ENCODE measurements around the gene PRPS1.
A peak's percentile ranks its signal among the peaks of the same experiment; 100 is the strongest.
"Not testable (repeated sequence)": the region's sequence is repeated elsewhere in the genome, so short reads cannot be mapped to it uniquely, and the experiment has no call there.

PRPS1 gene

GRCh38 chrX:107675823-107676555, 47.7 kb downstream of the PRPS1 start:
- no peak for DNase-seq

- peak; percentile 39 for DNase-seq
Observed at GRCh38 chrX:107676559-107677378, 48.5 kb downstream of the PRPS1 start.

GRCh38 chrX:107677501-107677901, 49.2 kb downstream of the PRPS1 start:
- DNase-seq, result no peak

GRCh38 chrX:107677909-107678308, 49.6 kb downstream of the PRPS1 start:
- DNase-seq, result no peak

GRCh38 chrX:107678957-107679740, 50.8 kb downstream of the PRPS1 start:
- DNase-seq, result no peak

GRCh38 chrX:107682256-107682655, 53.9 kb downstream of the PRPS1 start:
- DNase-seq, result no peak

GRCh38 chrX:107683124-107683895, 55.0 kb downstream of the PRPS1 start:
- DNase-seq, result no peak

GRCh38 chrX:107683931-107684330, 55.6 kb downstream of the PRPS1 start:
- no peak for DNase-seq

GRCh38 chrX:107684956-107685385, 56.7 kb downstream of the PRPS1 start:
- no peak for DNase-seq

- DNase-seq, result not testable (repeated sequence)
Observed at GRCh38 chrX:107685586-107685985, 57.3 kb downstream of the PRPS1 start.

- no peak for DNase-seq
Observed at GRCh38 chrX:107686026-107686425, 57.7 kb downstream of the PRPS1 start.

GRCh38 chrX:107686792-107687191, 58.5 kb downstream of the PRPS1 start:
- no peak for DNase-seq

GRCh38 chrX:107687445-107687844, 59.1 kb downstream of the PRPS1 start:
- no peak for DNase-seq

GRCh38 chrX:107691024-107691448, 62.7 kb downstream of the PRPS1 start:
- DNase-seq, result no peak

GRCh38 chrX:107699616-107700015, 71.3 kb downstream of the PRPS1 start:
- DNase-seq, result no peak

GRCh38 chrX:107700317-107700774, 72.0 kb downstream of the PRPS1 start:
- DNase-seq, result no peak

Data from retina (tissue), 1 donor.